ENCODE results near the gene HYAL2. TPM values are rescaled to one million over a fixed set of nuclear protein-coding genes. Genes with fewer than 3 reads are reported as not detected.
"Not testable (repeated sequence)": the region's sequence is repeated elsewhere in the genome, so short reads cannot be mapped to it uniquely, and the experiment has no call there.

The HYAL2 gene
- polyA plus RNA-seq, 5 donors: 67.8 to 113 (median 77.3) TPM

- DNase-seq: no peak
These were observed 27.8 kb downstream of the HYAL2 start for GRCh38 chr3:50294492-50295403.

GRCh38 chr3:50294089-50294488 is 28.5 kb downstream of the HYAL2 start:
- DNase-seq: no peak

GRCh38 chr3:50293079-50293801 is 29.3 kb downstream of the HYAL2 start:
- no peak for DNase-seq

- peak; percentile 94 to 95 for DNase-seq
These were observed 30.1 kb downstream of the HYAL2 start, which contains the start of gene IFRD2 for GRCh38 chr3:50292159-50293078. TSS of gene IFRD2 (minus strand) at chr3:50292429. CDS start at chr3:50292274, 155 bp downstream.

- no peak for DNase-seq
These were observed 32.3 kb downstream of the HYAL2 start for GRCh38 chr3:50290161-50290641.

GRCh38 chr3:50289130-50289529 is 33.4 kb downstream of the HYAL2 start:
- no peak for DNase-seq

- DNase-seq: no peak
These were observed 34.0 kb downstream of the HYAL2 start for GRCh38 chr3:50288387-50289007.

GRCh38 chr3:50287262-50287661 is 35.3 kb downstream of the HYAL2 start:
- DNase-seq: no peak

- DNase-seq: no peak
These were observed 36.0 kb downstream of the HYAL2 start for GRCh38 chr3:50286322-50287227.

- DNase-seq: not testable (repeated sequence)
These were observed 38.4 kb downstream of the HYAL2 start for GRCh38 chr3:50284121-50284520.

- no peak for DNase-seq
These were observed 43.1 kb downstream of the HYAL2 start for GRCh38 chr3:50279255-50280016.

- no peak for DNase-seq
These were observed 43.7 kb downstream of the HYAL2 start, which contains the start of gene LSMEM2 for GRCh38 chr3:50278880-50279224. TSS of gene LSMEM2 (plus strand) at chr3:50279087. CDS start at chr3:50279114, 27 bp downstream.

- DNase-seq: no peak
These were observed 44.2 kb downstream of the HYAL2 start for GRCh38 chr3:50278123-50278879.

GRCh38 chr3:50276762-50277101 is 45.8 kb downstream of the HYAL2 start:
- no peak for DNase-seq

- no peak for DNase-seq
These were observed 46.4 kb downstream of the HYAL2 start for GRCh38 chr3:50275996-50276761.

- no peak for DNase-seq
These were observed 47.2 kb downstream of the HYAL2 start for GRCh38 chr3:50275141-50275995.
